Lower leg skin (tissue), 4 donors: ENCODE results near the gene CD86. TPM values are rescaled to one million over a fixed set of nuclear protein-coding genes. Genes with fewer than 3 reads are reported as not detected.

ENCODE experiments used
- DNase-seq, 2 donors: peaks; one replicate each; pipeline ENCODE4 v3.0.0-alpha.2; 2019; ENCODE audit warnings: low spot score in 2 of 2
- H3K4me3 ChIP-seq: fragments of 200-600 bp; sonication (generic); 2 replicates; pipeline ENCODE4 v1.5.1; 2017; ENCODE audit warnings: mild to moderate bottlenecking, low read depth; ENCODE audit not compliant: poor library complexity, severe bottlenecking
- CTCF ChIP-seq, 3 donors: fragments of 450-650 bp; IDR thresholded peaks; one replicate each; pipeline ENCODE4 v1.5.1; 2016; ENCODE audit warnings: antibody characterized with exemption in 3 of 3, mild to moderate bottlenecking in 3 of 3, moderate library complexity in 2 of 3
- POLR2A ChIP-seq, 2 donors: fragments of 450-650 bp; IDR thresholded peaks; one replicate each; pipeline ENCODE4 v1.6.1; 2016 to 2017; ENCODE audit warnings: antibody characterized with exemption in 2 of 2, mild to moderate bottlenecking in 1 of 2, moderate library complexity in 1 of 2
- WGBS, 2 donors: methylation state at CpG; one replicate each; pipeline ENCODE4 v1.1.5; 2018; 5-methylcytosine and 5-hydroxymethylcytosine counted together
- intact Hi-C: fragments of 100-400 bp; cut with DNase I; formaldehyde crosslinking; loops from one replicate; pipeline ENCODE4 v1.15.0; 2023; ENCODE audit warnings: low total_unique reads
- total RNA-seq, 4 donors: library from RNA; depleted of rRNA; stranded (reverse); fragments of >200 nt; gene quantifications; one replicate each; pipeline ENCODE4 v1.1.0, GENCODE V29; 2016

Gene CD86
- total RNA-seq, 4 donors from 2014 or later, result 0.91 to 3.6 (median 2.7) TPM

DNA sequence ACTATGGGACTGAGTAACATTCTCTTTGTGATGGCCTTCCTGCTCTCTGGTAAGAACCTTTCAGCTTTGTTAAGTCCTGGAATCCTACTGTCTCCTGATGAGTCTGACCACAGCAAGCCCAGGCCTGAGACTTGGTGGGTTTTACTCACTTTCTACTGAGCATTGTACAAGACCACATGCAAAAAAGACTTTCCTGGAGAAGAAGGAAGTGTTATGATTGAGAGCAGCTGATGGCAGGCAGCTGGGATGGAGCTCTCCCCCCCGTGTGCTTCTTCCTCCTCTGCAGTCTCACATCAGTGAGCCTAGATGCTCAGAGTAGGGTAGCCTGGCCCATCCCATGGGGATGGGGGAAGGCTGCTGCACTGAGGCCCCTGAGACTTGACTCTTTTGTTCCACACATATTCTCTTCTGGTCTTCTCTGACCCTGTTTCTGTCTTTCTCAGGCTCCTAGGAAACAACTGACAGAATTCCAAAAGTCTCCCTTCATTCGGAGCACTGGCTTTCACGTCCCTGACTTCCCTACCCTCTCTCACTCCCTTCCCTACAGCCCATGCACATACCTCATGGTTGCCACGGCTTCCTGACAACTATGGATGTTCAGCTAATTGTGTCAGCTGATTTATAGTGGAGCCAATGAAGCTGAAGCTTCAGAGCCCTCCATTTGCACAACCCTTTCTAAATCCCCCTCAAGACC, 36.6 kb downstream of the CD86 start:
- WGBS, 2 donors, result 55 to 57% methylated on average over 4 of the region's 4 CpGs
- DNase-seq, result no peak
- no peak overlapping the region for H3K4me3 ChIP-seq
- TF ChIP-seq POLR2A (IDR thresholded peaks at IDR 0.05) (no peak), CTCF (IDR thresholded peaks at IDR 0.05) (no peak)
- intact Hi-C loops, result no loop called here

GRCh38 chr3:122092460-122093165, 37.5 kb downstream of the CD86 start:
- TF ChIP-seq CTCF (IDR thresholded peaks at IDR 0.05) (no peak), POLR2A (IDR thresholded peaks at IDR 0.05) (no peak)
- 28 to 40% methylated on average over 2 of the region's 2 CpGs for WGBS, 2 donors
- no peak overlapping the region for H3K4me3 ChIP-seq
- peak in 1 of 2 donors; percentile 30 for DNase-seq
- intact Hi-C loops, result no loop called here

- intact Hi-C loops, result no loop called here
- DNase-seq, result no peak
- TF ChIP-seq CTCF (IDR thresholded peaks at IDR 0.05) (no peak), POLR2A (IDR thresholded peaks at IDR 0.05) (no peak)
- 82 to 85% methylated on average over 4 of the region's 4 CpGs for WGBS, 2 donors
- no peak overlapping the region for H3K4me3 ChIP-seq
Measured at GRCh38 chr3:122094125-122094524, 39.0 kb downstream of the CD86 start.

DNA sequence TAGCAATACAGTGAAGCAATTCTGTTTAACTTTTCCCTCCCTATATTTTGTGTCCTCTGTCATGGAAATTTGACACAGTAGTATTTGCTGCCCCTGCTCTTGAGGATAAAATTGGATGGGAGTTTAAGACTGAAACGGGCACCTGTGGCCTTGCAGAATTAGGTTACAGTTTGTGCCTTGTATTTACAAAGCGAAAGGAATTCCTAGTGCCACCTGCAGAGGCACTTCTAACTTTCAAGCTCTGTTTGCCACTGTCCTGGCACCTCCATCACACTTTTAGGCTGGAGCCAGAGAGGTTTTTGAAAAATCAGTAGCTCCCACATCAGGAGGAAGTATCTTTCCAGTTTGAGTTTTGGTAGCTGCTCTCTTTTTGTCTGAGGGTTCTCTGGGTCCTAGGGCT, 39.5 kb downstream of the CD86 start:
- no peak for DNase-seq
- intact Hi-C loops, result no loop called here
- WGBS, 2 donors, result 82 to 87% methylated on average over 2 of the region's 2 CpGs
- no peak for TF ChIP-seq POLR2A (IDR thresholded peaks at IDR 0.05)
- H3K4me3 ChIP-seq, result no peak overlapping the region

GRCh38 chr3:122097141-122097540, 42.0 kb downstream of the CD86 start:
- WGBS, 2 donors, result 55 to 56% methylated on average over 3 of the region's 3 CpGs
- intact Hi-C loops, result no loop called here

More at GRCh38 chr3:122097141-122097540, 42.0 kb downstream of the CD86 start:
- H3K4me3 ChIP-seq, result no peak overlapping the region
- DNase-seq, result no peak
- no peak for TF ChIP-seq CTCF (IDR thresholded peaks at IDR 0.05)
- TF ChIP-seq POLR2A (IDR thresholded peaks at IDR 0.05), result no peak
